22Rv1 (cell line): ENCODE data around the gene PGM5.

Experiments
- ZFX ChIP-seq: fragments of 450-650 bp; IDR thresholded peaks from 2 replicates; pipeline ENCODE4 v1.6.1; 2017; ENCODE audit warnings: antibody characterized with exemption, borderline replicate concordance
- TF ChIP-seq, protein P1 (sequence below): fragments of 450-650 bp; IDR thresholded peaks from 2 replicates; pipeline ENCODE4 v1.5.1; 2017; ENCODE audit warnings: mild to moderate bottlenecking

DNA sequence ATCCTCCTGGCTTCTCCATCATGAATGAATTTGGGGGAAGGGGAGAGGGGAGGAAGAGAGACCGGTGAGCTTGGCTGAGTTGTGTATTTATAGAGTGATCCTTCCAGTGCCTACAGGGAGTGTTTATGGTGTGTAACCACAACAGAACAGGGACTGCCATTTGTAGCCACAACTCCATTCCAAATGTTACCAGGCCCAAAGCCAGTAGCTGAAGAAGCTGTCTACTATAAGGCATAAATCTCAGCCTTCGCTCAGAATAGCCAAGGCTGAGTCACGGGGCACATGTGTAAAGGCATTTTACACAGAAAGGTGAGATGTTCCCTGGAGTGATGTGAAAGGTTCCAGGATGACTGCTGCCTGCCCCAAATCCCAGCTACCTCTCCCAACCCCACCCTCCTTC is 181.8 kb downstream of the PGM5 start:
- TF ChIP-seq, protein P1, sequence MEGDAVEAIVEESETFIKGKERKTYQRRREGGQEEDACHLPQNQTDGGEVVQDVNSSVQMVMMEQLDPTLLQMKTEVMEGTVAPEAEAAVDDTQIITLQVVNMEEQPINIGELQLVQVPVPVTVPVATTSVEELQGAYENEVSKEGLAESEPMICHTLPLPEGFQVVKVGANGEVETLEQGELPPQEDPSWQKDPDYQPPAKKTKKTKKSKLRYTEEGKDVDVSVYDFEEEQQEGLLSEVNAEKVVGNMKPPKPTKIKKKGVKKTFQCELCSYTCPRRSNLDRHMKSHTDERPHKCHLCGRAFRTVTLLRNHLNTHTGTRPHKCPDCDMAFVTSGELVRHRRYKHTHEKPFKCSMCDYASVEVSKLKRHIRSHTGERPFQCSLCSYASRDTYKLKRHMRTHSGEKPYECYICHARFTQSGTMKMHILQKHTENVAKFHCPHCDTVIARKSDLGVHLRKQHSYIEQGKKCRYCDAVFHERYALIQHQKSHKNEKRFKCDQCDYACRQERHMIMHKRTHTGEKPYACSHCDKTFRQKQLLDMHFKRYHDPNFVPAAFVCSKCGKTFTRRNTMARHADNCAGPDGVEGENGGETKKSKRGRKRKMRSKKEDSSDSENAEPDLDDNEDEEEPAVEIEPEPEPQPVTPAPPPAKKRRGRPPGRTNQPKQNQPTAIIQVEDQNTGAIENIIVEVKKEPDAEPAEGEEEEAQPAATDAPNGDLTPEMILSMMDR: no peak
- no peak for TF ChIP-seq ZFX
